ENCODE measurements around the gene RTEL1.

- TF ChIP-seq REST (IDR thresholded peaks at IDR 0.05; ENCODE audit: low read depth, low read length) (no peak), IRF3 (IDR thresholded peaks at IDR 0.05; ENCODE audit: low read depth, low read length) (no peak), CTCF (IDR thresholded peaks at IDR 0.05) (no peak), EP300 (IDR thresholded peaks at IDR 0.05; ENCODE audit: borderline replicate concordance in 1 of 2, low read depth in 1 of 2, low read length in 1 of 2) (no peak), NFIC (IDR thresholded peaks at IDR 0.05; ENCODE audit: borderline replicate concordance) (no peak), YY1 (IDR thresholded peaks at IDR 0.05; ENCODE audit: low read depth) (no peak), RAD21 (IDR thresholded peaks at IDR 0.05; ENCODE audit: low read length) (no peak)
Observed at GRCh38 chr20:63690898-63691710, 33.0 kb downstream of the RTEL1 start.

All from SK-N-SH (cell line).